Heart right ventricle (tissue), 16 donors: ENCODE data around the gene BNC2. TPM values are rescaled to one million over a fixed set of nuclear protein-coding genes. Genes with fewer than 3 reads are reported as not detected.

Source experiments
- ATAC-seq, 8 donors: fragments of 200-7000 bp; cut with Tn5 transposase; one replicate each; pipeline ENCODE4 v1.9.1; 2020; ENCODE audit warnings: mild to moderate bottlenecking in 8 of 8, moderate library complexity in 8 of 8, moderate number of reproducible peaks in 1 of 8
- DNase-seq, 2 donors: peaks; one replicate each; pipeline ENCODE4 v3.0.0-alpha.2; 2020
- H3K27ac ChIP-seq, 10 donors: fragments of 200-600 bp; sonication (generic) in 2 of 10; one replicate each; pipeline versions ENCODE4 v1.5.0 to v1.8.0; 2020 to 2022; ENCODE audit warnings: mild to moderate bottlenecking in 3 of 10
- H3K27me3 ChIP-seq, 7 donors: fragments of 200-600 bp; one replicate each; pipeline ENCODE4 v1.8.0; 2021 to 2022; ENCODE audit warnings: mild to moderate bottlenecking in 2 of 7
- H3K36me3 ChIP-seq, 9 donors: fragments of 200-600 bp; sonication (generic) in 1 of 9; one replicate each; pipeline versions ENCODE4 v1.5.0 to v1.8.0; 2020 to 2022; ENCODE audit warnings: mild to moderate bottlenecking in 2 of 9
- H3K4me1 ChIP-seq, 9 donors: fragments of 200-600 bp; sonication (generic) in 1 of 9; one replicate each; pipeline versions ENCODE4 v1.5.0 to v1.8.0; 2020 to 2022; ENCODE audit warnings: mild to moderate bottlenecking in 4 of 9
- H3K4me3 ChIP-seq, 10 donors: fragments of 200-600 bp; sonication (generic) in 2 of 10; one replicate each; pipeline versions ENCODE4 v1.5.0 to v1.8.0; 2020 to 2022; ENCODE audit warnings: mild to moderate bottlenecking in 7 of 10, moderate library complexity in 2 of 10
- H3K9me3 ChIP-seq, 11 donors: fragments of 200-600 bp in 10 of 11; sonication (generic) in 2 of 11; one replicate each; pipeline versions ENCODE4 v1.5.0 to v1.8.0; 2013 to 2022; ENCODE audit warnings: mild to moderate bottlenecking in 2 of 11, control low read depth in 1 of 11, moderate library complexity in 1 of 11
- CTCF ChIP-seq, 9 donors: fragments of 200-600 bp; sonication (generic) in 2 of 9; IDR thresholded peaks; one replicate each; pipeline versions ENCODE4 v1.5.0 to v1.8.0; 2021 to 2022; ENCODE audit warnings: antibody characterized with exemption in 9 of 9, mild to moderate bottlenecking in 5 of 9, moderate library complexity in 1 of 9
- WGBS, 2 donors: extraction: QIAGEN DNeasy Blood & Tissue Kit; methylation state at CpG; one replicate each; pipeline ENCODE4 v1.1.7; 2013; ENCODE audit warnings: inconsistent platforms in 1 of 2; 5-methylcytosine and 5-hydroxymethylcytosine counted together
- intact Hi-C, 10 donors: fragments of 100-400 bp; cut with DNase I; formaldehyde crosslinking; loops; one replicate each; pipeline versions ENCODE4 v1.11.1 to v1.14.2; 2022
- polyA plus RNA-seq, 2 donors: library from polyadenylated mRNA; stranded (reverse); fragments of 200-250 nt; gene quantifications; one replicate each; pipeline ENCODE4 v1.2.3, GENCODE V29; 2013
- total RNA-seq, 10 donors: library from RNA; stranded (reverse); fragmentation: NEBNext Ultra II Directional in 3 of 10; extraction: Animal tissue kit (Norgen Biotek cat#: 25700) in 3 of 10; gene quantifications; one replicate each; pipeline versions ENCODE4 v1.2.1 to v1.2.4, GENCODE V29; 2021 to 2023
- donor health status: Arrhythmogenic right ventricular cardiomyopathy.
- donor health status: ischemic (EF 13 %, LVEDD 7.1; RV severe dilation, severe dysfunction).
- donor health status: healthy with polysubstance abuse.
- donor health status: DM: no; HTN: yes; CAD: no.
- donor health status: DM: no; HTN: no; CAD: no.
- donor health status: ischemic (EF 25% LVEDD 6.9; RV normal size, moderate dysfunction).
- donor health status: ischemic (EF 25% LVEDD 5.7; RV mildly dilated, moderate dysfunction).
- donor health status: healthy.
- donor health status: DM: yes; HTN: yes; CAD: no.
- donor health status: Ischemic cardiomyopathy.
- donor health status: ischemic (EF 35%, LVEDD 5.7; RV mildly dilated, moderate dysfunction).
- donor health status: nonischemic (EF 11% LVEDD 7.7; RV severe dilation, severe dysfunction).
- donor health status: DM: yes; HTN: yes; CAD: no.
- donor health status: PGD.
- donor health status: ischemic (EF 29% LVEDD 5.4; RV normal size, mild dysfunction).
- donor health status: nonischemic (EF 23%, LVEDD 6.1; RV moderate dilation, normal function).

BNC2 gene
- total and polyA plus RNA-seq, 12 donors = 0.49 to 7.3 (median 3.2) TPM

DNA sequence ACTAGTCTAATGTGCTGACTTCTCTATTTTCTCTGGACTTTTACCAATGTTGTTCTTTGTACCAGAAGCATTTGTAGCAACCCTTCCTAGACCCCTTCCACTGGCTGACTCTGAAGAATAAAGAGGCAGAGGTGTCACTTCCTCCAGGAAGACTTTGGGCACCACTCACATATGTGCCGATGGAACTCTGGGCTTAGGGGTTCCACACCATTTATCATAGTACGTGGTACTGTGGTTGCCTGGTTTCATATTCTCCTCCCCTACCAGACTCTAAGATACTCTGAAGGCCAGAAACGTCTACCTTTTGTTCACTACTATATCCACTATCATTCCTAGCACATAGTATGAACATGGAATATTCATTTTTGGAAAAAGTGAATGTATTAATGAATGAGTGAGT, 88.0 kb downstream of the BNC2 start:
- H3K4me1 ChIP-seq = no peaks in the 10 kb centered on the region
- no peak overlapping the region for H3K27ac ChIP-seq
- no peaks in the 10 kb centered on the region for H3K9me3 ChIP-seq
- intact Hi-C loops = no loop called here
- no peaks in the 10 kb centered on the region for H3K36me3 ChIP-seq
- no peaks in the 10 kb centered on the region for H3K27me3 ChIP-seq
- H3K4me3 ChIP-seq = no peak overlapping the region
- no peak for TF ChIP-seq CTCF (IDR thresholded peaks at IDR 0.05)
- 71 to 75% methylated on average over 3 of the region's 3 CpGs for WGBS, 2 donors
- no peak for DNase-seq
- ATAC-seq = no peak

- no peak for ATAC-seq
- no peak overlapping the region for H3K27ac ChIP-seq
- no peaks in the 10 kb centered on the region for H3K9me3 ChIP-seq
- TF ChIP-seq CTCF (IDR thresholded peaks at IDR 0.05) = no peak
- H3K4me3 ChIP-seq = no peak overlapping the region
- H3K36me3 ChIP-seq = no peaks in the 10 kb centered on the region
- peaks cover 0 to 6% (median 0%) of the 10 kb centered on the region in 7 donors for H3K27me3 ChIP-seq
- H3K4me1 ChIP-seq = no peaks in the 10 kb centered on the region
- no peak for DNase-seq
- WGBS, 2 donors = 88 to 89% methylated on average over 2 of the region's 2 CpGs
- intact Hi-C loops = loop anchor here in 1 of 10 donors (5.0 kb wide), 1 partner anchor 1027 kb away; no protein-coding TSS in a partner anchor
These were observed 95.1 kb downstream of the BNC2 start for GRCh38 chr9:16775330-16775729.

- DNase-seq (no peak), ATAC-seq (no peak)
- no peak overlapping the region for H3K27ac ChIP-seq
- TF ChIP-seq CTCF (IDR thresholded peaks at IDR 0.05) = no peak
- H3K36me3 ChIP-seq = no peaks in the 10 kb centered on the region
- H3K4me3 ChIP-seq = no peak overlapping the region
- intact Hi-C loops = no loop called here
- peaks cover 0 to 6% (median 0%) of the 10 kb centered on the region in 7 donors for H3K27me3 ChIP-seq
- 86 to 90% methylated on average over 5 of the region's 5 CpGs for WGBS, 2 donors
- H3K4me1 ChIP-seq = no peaks in the 10 kb centered on the region
- H3K9me3 ChIP-seq = no peaks in the 10 kb centered on the region
These were observed 96.9 kb downstream of the BNC2 start for GRCh38 chr9:16773617-16774016.

GRCh38 chr9:16773116-16773515, 97.4 kb downstream of the BNC2 start:
- Histone ChIP-seq H3K9me3 (no peaks in the 10 kb centered on the region), H3K36me3 (no peaks in the 10 kb centered on the region), H3K4me3 (no peak overlapping the region), H3K27ac (no peak overlapping the region), H3K27me3 (peaks cover 0 to 6% (median 0%) of the 10 kb centered on the region in 7 donors), H3K4me1 (no peaks in the 10 kb centered on the region)
- no peak for TF ChIP-seq CTCF (IDR thresholded peaks at IDR 0.05)
- no peak for DNase-seq
- 80 to 81% methylated on average over 4 of the region's 4 CpGs for WGBS, 2 donors
- ATAC-seq = no peak
- intact Hi-C loops = no loop called here
